ENCODE data around the gene GRAMD2B.

The GRAMD2B gene

GRCh38 chr5:126454081-126454480 lies 30.9 kb downstream of the GRAMD2B start:
- TF ChIP-seq NFIC (IDR thresholded peaks at IDR 0.05) (peak; percentile 47; the same call in 1 of the 2 replicates), TEAD4 (IDR thresholded peaks at IDR 0.05) (no peak), ZBTB7A (IDR thresholded peaks at IDR 0.05; ENCODE audit: low read depth) (no peak), FOXM1 (IDR thresholded peaks at IDR 0.05; ENCODE audit: borderline replicate concordance, low read depth) (no peak), REST (IDR thresholded peaks at IDR 0.05; ENCODE audit: low read depth) (no peak)

GRCh38 chr5:126454535-126454934 lies 31.3 kb downstream of the GRAMD2B start:
- TF ChIP-seq YY1 (IDR thresholded peaks at IDR 0.05; ENCODE audit: low read depth) (no peak), TAF1 (IDR thresholded peaks at IDR 0.05; ENCODE audit: low read depth) (no peak), REST (IDR thresholded peaks at IDR 0.05; ENCODE audit: low read depth) (no peak), RAD21 (IDR thresholded peaks at IDR 0.05; ENCODE audit: low read depth) (no peak), CEBPB (IDR thresholded peaks at IDR 0.05) (no peak), USF1 (IDR thresholded peaks at IDR 0.05) (no peak), EGR1 (IDR thresholded peaks at IDR 0.05) (no peak), FOXM1 (IDR thresholded peaks at IDR 0.05; ENCODE audit: borderline replicate concordance, low read depth) (no peak), TCF12 (IDR thresholded peaks at IDR 0.05; ENCODE audit: low read depth) (no peak), MAX (IDR thresholded peaks at IDR 0.05) (no peak), TEAD4 (IDR thresholded peaks at IDR 0.05) (no peak), EP300 (IDR thresholded peaks at IDR 0.05; ENCODE audit: borderline replicate concordance) (no peak), CREB1 (IDR thresholded peaks at IDR 0.05; ENCODE audit: low read depth) (no peak), NFIC (IDR thresholded peaks at IDR 0.05) (no peak), ZBTB7A (IDR thresholded peaks at IDR 0.05; ENCODE audit: low read depth) (no peak)

GRCh38 chr5:126455264-126455663 lies 32.1 kb downstream of the GRAMD2B start:
- TF ChIP-seq EP300 (IDR thresholded peaks at IDR 0.05; ENCODE audit: borderline replicate concordance) (no peak), EGR1 (IDR thresholded peaks at IDR 0.05) (no peak), TAF1 (IDR thresholded peaks at IDR 0.05; ENCODE audit: low read depth) (no peak), MAX (IDR thresholded peaks at IDR 0.05) (no peak), YY1 (IDR thresholded peaks at IDR 0.05; ENCODE audit: low read depth) (no peak), CREB1 (IDR thresholded peaks at IDR 0.05; ENCODE audit: low read depth) (no peak), CEBPB (IDR thresholded peaks at IDR 0.05) (no peak), NFIC (IDR thresholded peaks at IDR 0.05) (no peak), TEAD4 (IDR thresholded peaks at IDR 0.05) (no peak), FOXM1 (IDR thresholded peaks at IDR 0.05; ENCODE audit: borderline replicate concordance, low read depth) (no peak), RAD21 (IDR thresholded peaks at IDR 0.05; ENCODE audit: low read depth) (no peak), TCF12 (IDR thresholded peaks at IDR 0.05; ENCODE audit: low read depth) (no peak), REST (IDR thresholded peaks at IDR 0.05; ENCODE audit: low read depth) (no peak), ZBTB7A (IDR thresholded peaks at IDR 0.05; ENCODE audit: low read depth) (no peak), USF1 (IDR thresholded peaks at IDR 0.05) (no peak)

- no peak for TF ChIP-seq YY1 (IDR thresholded peaks at IDR 0.05; ENCODE audit: low read depth)
- no peak for TF ChIP-seq ZBTB7A (IDR thresholded peaks at IDR 0.05; ENCODE audit: low read depth)
- TF ChIP-seq REST (IDR thresholded peaks at IDR 0.05; ENCODE audit: low read depth): no peak
- TF ChIP-seq TCF12 (IDR thresholded peaks at IDR 0.05; ENCODE audit: low read depth): no peak
- no peak for TF ChIP-seq TAF1 (IDR thresholded peaks at IDR 0.05; ENCODE audit: low read depth)
- TF ChIP-seq FOXM1 (IDR thresholded peaks at IDR 0.05; ENCODE audit: borderline replicate concordance, low read depth): no peak
- no peak for TF ChIP-seq CEBPB (IDR thresholded peaks at IDR 0.05)
- no peak for TF ChIP-seq NFIC (IDR thresholded peaks at IDR 0.05)
- no peak for TF ChIP-seq USF1 (IDR thresholded peaks at IDR 0.05)
- no peak for TF ChIP-seq EGR1 (IDR thresholded peaks at IDR 0.05)
- TF ChIP-seq MAX (IDR thresholded peaks at IDR 0.05): no peak
- TF ChIP-seq TEAD4 (IDR thresholded peaks at IDR 0.05): no peak
- no peak for TF ChIP-seq RAD21 (IDR thresholded peaks at IDR 0.05; ENCODE audit: low read depth)
- no peak for TF ChIP-seq EP300 (IDR thresholded peaks at IDR 0.05; ENCODE audit: borderline replicate concordance)
- TF ChIP-seq CREB1 (IDR thresholded peaks at IDR 0.05; ENCODE audit: low read depth): no peak
Measured at GRCh38 chr5:126455728-126456127, 32.5 kb downstream of the GRAMD2B start.

Measured in Ishikawa (cell line).